ENCODE results near the gene STMN1.

- TF ChIP-seq, protein P1, sequence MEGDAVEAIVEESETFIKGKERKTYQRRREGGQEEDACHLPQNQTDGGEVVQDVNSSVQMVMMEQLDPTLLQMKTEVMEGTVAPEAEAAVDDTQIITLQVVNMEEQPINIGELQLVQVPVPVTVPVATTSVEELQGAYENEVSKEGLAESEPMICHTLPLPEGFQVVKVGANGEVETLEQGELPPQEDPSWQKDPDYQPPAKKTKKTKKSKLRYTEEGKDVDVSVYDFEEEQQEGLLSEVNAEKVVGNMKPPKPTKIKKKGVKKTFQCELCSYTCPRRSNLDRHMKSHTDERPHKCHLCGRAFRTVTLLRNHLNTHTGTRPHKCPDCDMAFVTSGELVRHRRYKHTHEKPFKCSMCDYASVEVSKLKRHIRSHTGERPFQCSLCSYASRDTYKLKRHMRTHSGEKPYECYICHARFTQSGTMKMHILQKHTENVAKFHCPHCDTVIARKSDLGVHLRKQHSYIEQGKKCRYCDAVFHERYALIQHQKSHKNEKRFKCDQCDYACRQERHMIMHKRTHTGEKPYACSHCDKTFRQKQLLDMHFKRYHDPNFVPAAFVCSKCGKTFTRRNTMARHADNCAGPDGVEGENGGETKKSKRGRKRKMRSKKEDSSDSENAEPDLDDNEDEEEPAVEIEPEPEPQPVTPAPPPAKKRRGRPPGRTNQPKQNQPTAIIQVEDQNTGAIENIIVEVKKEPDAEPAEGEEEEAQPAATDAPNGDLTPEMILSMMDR (conservative IDR thresholded peaks at IDR 0.05; ENCODE audit: low read depth, low read length): no peak
- TF ChIP-seq EZH2 (IDR thresholded peaks at IDR 0.05; ENCODE audit: borderline replicate concordance, low read depth, low read length, poor library complexity, severe bottlenecking): no peak
Measured at GRCh38 chr1:25876693-25877077, 29.5 kb downstream of the STMN1 start.
